Gastrocnemius medialis (tissue), 4 donors: ENCODE results near the gene CSNK1D.

Source experiments
- CTCF ChIP-seq, 5 experiments: fragments of 450-650 bp in 3 of 5; fragments of 200-600 bp in 2 of 5; sonication (generic) in 2 of 5; IDR thresholded peaks in 4 of 5; conservative IDR thresholded peaks in 1 of 5; 1 replicate in 4 of 5; 2 replicates in 1 of 5; pipeline ENCODE4 v1.5.1; 2016 to 2019; ENCODE audit warnings: antibody characterized with exemption in 5 of 5, mild to moderate bottlenecking in 3 of 5, moderate library complexity in 3 of 5
- POLR2A ChIP-seq, 2 donors: fragments of 450-650 bp; IDR thresholded peaks; one replicate each; pipeline ENCODE4 v1.6.1; 2017; ENCODE audit warnings: antibody characterized with exemption in 2 of 2, mild to moderate bottlenecking in 2 of 2, moderate library complexity in 2 of 2

- no peak for TF ChIP-seq CTCF (IDR thresholded peaks at IDR 0.05 in 4 of 5, conservative IDR thresholded peaks at IDR 0.05 in 1 of 5)
- no peak for TF ChIP-seq POLR2A (IDR thresholded peaks at IDR 0.05)
Observed at GRCh38 chr17:82269138-82269881, 4.2 kb downstream of the CSNK1D start.
